ENCODE results near the gene PRKCE. TPM values are rescaled to one million over a fixed set of nuclear protein-coding genes. Genes with fewer than 3 reads are reported as not detected.

PRKCE gene
- total RNA-seq, 3 donors from 2014 or later (not counting 1 experiment from before 2014, with no cell fraction given) = 35.2 to 42.1 (median 38.6) TPM

DNA sequence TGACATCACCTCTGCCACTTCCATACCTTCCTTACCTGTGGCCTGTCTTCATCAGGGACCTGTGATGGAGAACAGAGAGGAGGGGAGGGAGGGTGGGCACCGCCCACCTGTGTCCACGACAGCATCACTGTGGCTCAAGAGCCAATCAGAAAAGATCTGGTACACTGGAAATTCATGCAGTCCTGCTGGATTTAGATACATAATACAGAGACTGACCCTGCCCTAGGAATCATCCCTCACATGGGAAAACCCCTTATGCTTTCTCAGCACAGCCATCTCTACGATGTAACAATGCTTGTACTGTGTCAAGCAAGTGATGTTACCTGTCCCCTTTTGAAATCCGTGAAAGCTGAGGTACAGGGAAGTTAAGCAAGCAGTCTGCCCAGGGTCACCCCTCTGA lies 500.1 kb downstream of the PRKCE start:
- H3K36me3 ChIP-seq (ENCODE audit: control insufficient read depth, insufficient read depth, low read length) = no peaks in the 10 kb centered on the region
- intact Hi-C loops (cut with micrococcal nuclease) = no loop called here
- H3K9me3 ChIP-seq (ENCODE audit: control insufficient read depth, insufficient read depth, low read length) = no peaks in the 10 kb centered on the region
- Mint-ChIP-seq H3K4me1 (peaks cover 0 to 4% of the 10 kb centered on the region in 2 donors), H3K9me3 (no peaks in the 10 kb centered on the region), H3K27me3 (ENCODE audit: low read depth in 2 of 2) (no peaks in the 10 kb centered on the region), H3K4me3 (no peak overlapping the region), H3K27ac (no peak overlapping the region), H3K36me3 (no peaks in the 10 kb centered on the region)
- no peak overlapping the region for H3K27ac ChIP-seq (ENCODE audit: low read length)
- TF ChIP-seq, protein P1, sequence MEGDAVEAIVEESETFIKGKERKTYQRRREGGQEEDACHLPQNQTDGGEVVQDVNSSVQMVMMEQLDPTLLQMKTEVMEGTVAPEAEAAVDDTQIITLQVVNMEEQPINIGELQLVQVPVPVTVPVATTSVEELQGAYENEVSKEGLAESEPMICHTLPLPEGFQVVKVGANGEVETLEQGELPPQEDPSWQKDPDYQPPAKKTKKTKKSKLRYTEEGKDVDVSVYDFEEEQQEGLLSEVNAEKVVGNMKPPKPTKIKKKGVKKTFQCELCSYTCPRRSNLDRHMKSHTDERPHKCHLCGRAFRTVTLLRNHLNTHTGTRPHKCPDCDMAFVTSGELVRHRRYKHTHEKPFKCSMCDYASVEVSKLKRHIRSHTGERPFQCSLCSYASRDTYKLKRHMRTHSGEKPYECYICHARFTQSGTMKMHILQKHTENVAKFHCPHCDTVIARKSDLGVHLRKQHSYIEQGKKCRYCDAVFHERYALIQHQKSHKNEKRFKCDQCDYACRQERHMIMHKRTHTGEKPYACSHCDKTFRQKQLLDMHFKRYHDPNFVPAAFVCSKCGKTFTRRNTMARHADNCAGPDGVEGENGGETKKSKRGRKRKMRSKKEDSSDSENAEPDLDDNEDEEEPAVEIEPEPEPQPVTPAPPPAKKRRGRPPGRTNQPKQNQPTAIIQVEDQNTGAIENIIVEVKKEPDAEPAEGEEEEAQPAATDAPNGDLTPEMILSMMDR (IDR thresholded peaks at IDR 0.05) = no peak
- H3K4me3 ChIP-seq (ENCODE audit: low read length) = no peak overlapping the region
- 82% methylated on average over 4 of the region's 4 CpGs for WGBS (ENCODE audit: insufficient coverage)
- no peaks in the 10 kb centered on the region for H3K27me3 ChIP-seq (ENCODE audit: control insufficient read depth, insufficient read depth, low read length)
- ATAC-seq (no peak), DNase-seq (no peak)
- no peaks in the 10 kb centered on the region for H3K4me1 ChIP-seq (ENCODE audit: control insufficient read depth, insufficient read depth, low read length)

DNA sequence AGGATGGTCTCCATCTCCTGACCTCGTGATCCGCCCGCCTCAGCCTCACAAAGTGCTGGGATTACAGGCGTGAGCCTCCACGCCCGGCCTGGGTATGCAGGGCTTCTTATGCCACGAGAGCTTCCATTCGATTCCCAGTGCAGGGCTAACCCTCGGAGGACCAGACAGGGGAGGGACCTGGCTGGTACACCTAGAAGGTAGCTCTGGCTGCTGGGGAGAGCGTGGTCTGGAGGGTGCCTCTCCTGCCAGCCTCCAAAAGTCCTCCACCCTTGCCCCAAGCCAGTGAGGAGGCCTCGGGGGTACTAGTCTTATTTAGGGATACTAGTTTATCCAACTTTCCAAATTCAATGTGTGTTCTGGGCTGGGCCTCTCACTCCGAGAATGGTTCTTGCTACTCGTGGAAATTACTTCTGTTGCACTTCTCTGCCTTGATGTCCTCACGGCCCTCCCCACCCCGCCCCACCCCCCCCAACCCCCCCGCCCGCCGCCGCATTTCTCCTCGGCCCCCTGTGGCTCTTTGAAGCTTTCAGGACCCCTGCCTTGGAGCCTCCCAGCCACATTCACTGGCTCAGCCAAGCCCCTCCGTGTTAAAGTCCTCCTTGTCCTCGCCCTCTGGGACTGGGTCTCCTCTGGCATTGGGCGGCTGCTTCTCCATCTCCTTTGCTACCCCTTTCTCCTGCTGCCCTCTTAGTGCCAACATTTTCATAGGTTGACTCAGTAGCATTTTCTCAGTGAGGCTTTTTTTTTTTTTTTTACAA lies 502.7 kb downstream of the PRKCE start:
- H3K4me1 ChIP-seq (ENCODE audit: control insufficient read depth, insufficient read depth, low read length) = no peaks in the 10 kb centered on the region
- ATAC-seq = no peak
- no peak for DNase-seq
- intact Hi-C loops (cut with micrococcal nuclease) = no loop called here
- H3K36me3 Mint-ChIP-seq = no peaks in the 10 kb centered on the region
- H3K4me1 Mint-ChIP-seq = no peaks in the 10 kb centered on the region
- no peaks in the 10 kb centered on the region for H3K27me3 ChIP-seq (ENCODE audit: control insufficient read depth, insufficient read depth, low read length)
- H3K36me3 ChIP-seq (ENCODE audit: control insufficient read depth, insufficient read depth, low read length) = no peaks in the 10 kb centered on the region
- 97% methylated on average over 16 of the region's 23 CpGs for WGBS (ENCODE audit: insufficient coverage)
- H3K27ac ChIP-seq (ENCODE audit: low read length) = no peak overlapping the region
- TF ChIP-seq, protein P1 (IDR thresholded peaks at IDR 0.05) = no peak
- no peak overlapping the region for H3K27ac Mint-ChIP-seq
- no peak overlapping the region for H3K4me3 Mint-ChIP-seq
- H3K4me3 ChIP-seq (ENCODE audit: low read length) = no peak overlapping the region
- H3K9me3 ChIP-seq (ENCODE audit: control insufficient read depth, insufficient read depth, low read length) = no peaks in the 10 kb centered on the region
- H3K9me3 Mint-ChIP-seq = no peaks in the 10 kb centered on the region
- no peaks in the 10 kb centered on the region for H3K27me3 Mint-ChIP-seq (ENCODE audit: low read depth in 2 of 2)

GRCh38 chr2:46157072-46157965 lies 505.8 kb downstream of the PRKCE start:
- H3K9me3 ChIP-seq (ENCODE audit: control insufficient read depth, insufficient read depth, low read length) = no peaks in the 10 kb centered on the region
- no peak overlapping the region for H3K27ac ChIP-seq (ENCODE audit: low read length)
- no peaks in the 10 kb centered on the region for H3K36me3 ChIP-seq (ENCODE audit: control insufficient read depth, insufficient read depth, low read length)
- intact Hi-C loops (cut with micrococcal nuclease) = no loop called here
- H3K27ac Mint-ChIP-seq = no peak overlapping the region
- WGBS (ENCODE audit: insufficient coverage) = 95% methylated on average over 9 of the region's 9 CpGs
- TF ChIP-seq, protein P1 (IDR thresholded peaks at IDR 0.05) = no peak
- no peaks in the 10 kb centered on the region for H3K36me3 Mint-ChIP-seq
- H3K4me1 ChIP-seq (ENCODE audit: control insufficient read depth, insufficient read depth, low read length) = no peaks in the 10 kb centered on the region
- H3K27me3 Mint-ChIP-seq (ENCODE audit: low read depth in 2 of 2) = no peaks in the 10 kb centered on the region
- ATAC-seq (no peak), DNase-seq (no peak)
- no peaks in the 10 kb centered on the region for H3K27me3 ChIP-seq (ENCODE audit: control insufficient read depth, insufficient read depth, low read length)
- peaks cover 0 to 10% of the 10 kb centered on the region in 2 donors for H3K4me1 Mint-ChIP-seq
- H3K4me3 Mint-ChIP-seq = no peak overlapping the region
- no peaks in the 10 kb centered on the region for H3K9me3 Mint-ChIP-seq
- H3K4me3 ChIP-seq (ENCODE audit: low read length) = no peak overlapping the region
